Activated T-helper 2 cell treated with anti-CD3 and anti-CD28 coated beads, Interferon-gamma antibody, Interleukin-2, Interleukin-4, amounts not matched to agents 10 μg/mL and 5 μg/mL and 100 μg/mL, durations not matched to agents 14 hours and 24 hours and 36 hours (primary cell): ENCODE measurements around the gene ADCY6. TPM values are rescaled to one million over a fixed set of nuclear protein-coding genes. Genes with fewer than 3 reads are reported as not detected.

Experiments used
- DNase-seq: peaks from one replicate; pipeline ENCODE4 v3.0.0; 2021; ENCODE audit warnings: low spot score
- H3K27ac Mint-ChIP-seq: one replicate; pipeline ENCODE4 v1.8.0; 2021; ENCODE audit warnings: mixed read lengths
- H3K27me3 Mint-ChIP-seq: one replicate; pipeline ENCODE4 v1.8.0; 2021; ENCODE audit warnings: low read depth, mixed read lengths
- H3K36me3 Mint-ChIP-seq: one replicate; pipeline ENCODE4 v1.8.0; 2021; ENCODE audit warnings: low read depth, mixed read lengths
- H3K4me1 Mint-ChIP-seq: one replicate; pipeline ENCODE4 v1.8.0; 2021; ENCODE audit warnings: low read depth, mixed read lengths
- H3K4me3 Mint-ChIP-seq: one replicate; pipeline ENCODE4 v1.8.0; 2021; ENCODE audit warnings: low read depth, mild to moderate bottlenecking, moderate library complexity, mixed read lengths
- H3K9me3 Mint-ChIP-seq: one replicate; pipeline ENCODE4 v1.8.0; 2021; ENCODE audit warnings: mixed read lengths
- intact Hi-C: fragments of 100-400 bp; cut with micrococcal nuclease; formaldehyde crosslinking; loops from one replicate; pipeline ENCODE4 v1.15.1; 2023
- total RNA-seq: library from RNA; stranded (reverse); gene quantifications from 2 replicates; pipeline ENCODE4 v1.2.3, GENCODE V29; 2022

Gene ADCY6
- total RNA-seq = 0.39 and 0.55 TPM in 2 replicates

DNA sequence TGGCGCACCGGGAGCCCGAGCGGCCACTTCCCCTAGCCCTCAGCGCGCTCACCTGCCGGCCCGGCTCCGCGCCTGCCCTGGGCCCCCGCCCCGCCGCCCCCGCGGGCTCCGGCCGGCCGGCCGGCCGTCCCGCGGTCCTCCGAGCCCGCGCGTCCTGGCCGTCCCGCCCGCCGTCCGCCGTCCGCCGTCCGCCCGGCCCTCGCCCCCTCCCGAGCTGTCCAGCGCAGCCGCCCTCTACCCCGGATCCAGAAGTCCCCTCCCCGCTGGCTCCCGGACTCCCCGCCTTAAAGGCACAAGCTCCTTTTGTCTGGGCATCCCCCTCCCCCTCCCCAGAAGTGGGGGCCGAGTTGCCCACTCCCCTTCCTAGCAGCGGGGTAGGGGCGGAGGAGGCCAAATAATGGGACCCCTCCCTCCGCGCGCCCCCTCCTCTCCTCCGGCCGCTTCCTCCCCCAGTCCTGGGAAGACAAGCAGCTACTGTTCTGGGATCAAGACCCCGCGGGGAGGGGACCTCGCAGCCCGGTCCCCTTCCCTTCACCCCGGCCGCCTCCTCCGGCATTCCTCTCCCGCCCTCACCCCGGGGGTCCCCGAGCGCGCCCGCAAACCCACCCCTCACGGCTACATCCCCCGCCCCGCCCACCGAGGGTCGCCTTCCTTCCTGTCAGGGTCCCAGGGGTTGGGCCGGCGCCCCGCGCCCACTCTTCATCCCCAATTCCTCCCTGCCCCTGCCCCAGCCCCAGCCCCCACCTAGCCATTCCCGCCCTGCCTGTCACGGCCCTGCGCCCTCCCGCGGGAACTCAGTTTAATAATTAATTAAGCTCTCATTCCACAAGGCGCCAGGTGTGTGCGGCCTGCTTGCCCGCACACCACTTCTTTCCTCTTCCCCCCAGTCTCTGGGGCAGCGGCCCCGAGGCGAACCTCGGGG, at the start of gene ADCY6:
ADCY6 (minus strand) TSS at position 236 of the 922 bp plus-strand sequence. CDS start 5,655 bp downstream, outside the sequence.
- DNase-seq = no peak
- H3K9me3 Mint-ChIP-seq = no peaks in the 10 kb centered on the region
- H3K27ac Mint-ChIP-seq = no peak within 1 kb of the TSS
- peak within 1 kb of the TSS; percentile 72 for H3K4me3 Mint-ChIP-seq
- H3K27me3 Mint-ChIP-seq = peaks cover 51% of the 10 kb centered on the region
- peaks cover 2% of the 10 kb centered on the region for H3K4me1 Mint-ChIP-seq
- no peaks in the 10 kb centered on the region for H3K36me3 Mint-ChIP-seq
- intact Hi-C loops = no loop called here

DNA sequence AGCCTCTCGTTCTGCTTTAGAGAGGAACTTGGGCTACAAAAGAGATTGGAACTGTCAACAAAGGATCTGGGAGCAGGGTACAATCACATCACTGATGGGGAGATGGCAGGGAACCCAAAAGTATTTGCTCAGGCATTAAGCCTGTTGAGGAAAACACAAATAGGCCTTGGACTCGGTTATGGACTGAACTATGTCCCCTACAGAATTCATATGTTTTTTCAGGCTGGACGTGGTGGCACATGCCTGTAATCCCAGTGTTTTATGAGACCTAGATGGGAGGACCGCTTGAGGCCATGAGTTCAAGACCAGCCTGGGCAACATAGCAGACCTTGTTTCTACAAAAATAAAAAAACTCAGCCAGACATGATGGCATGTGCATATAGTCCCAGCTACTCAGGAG, 49.2 kb upstream of the ADCY6 start:
- H3K27me3 Mint-ChIP-seq = no peaks in the 10 kb centered on the region
- no peak for DNase-seq
- intact Hi-C loops = no loop called here
- no peaks in the 10 kb centered on the region for H3K9me3 Mint-ChIP-seq
- H3K36me3 Mint-ChIP-seq = peaks cover 64% of the 10 kb centered on the region
- peak overlapping the region; percentile 10 for H3K27ac Mint-ChIP-seq
- no peak overlapping the region for H3K4me3 Mint-ChIP-seq
- H3K4me1 Mint-ChIP-seq = no peaks in the 10 kb centered on the region

- Mint-ChIP-seq H3K27me3 (no peaks in the 10 kb centered on the region), H3K27ac (no peak overlapping the region), H3K4me3 (no peak overlapping the region), H3K4me1 (no peaks in the 10 kb centered on the region), H3K36me3 (peaks cover 79% of the 10 kb centered on the region), H3K9me3 (no peaks in the 10 kb centered on the region)
- intact Hi-C loops = no loop called here
- DNase-seq = no peak
Measured at GRCh38 chr12:48832321-48833060, 43.6 kb upstream of the ADCY6 start.

- Mint-ChIP-seq H3K9me3 (no peaks in the 10 kb centered on the region), H3K4me1 (no peaks in the 10 kb centered on the region), H3K27me3 (no peaks in the 10 kb centered on the region), H3K4me3 (no peak overlapping the region), H3K36me3 (peaks cover 67% of the 10 kb centered on the region), H3K27ac (no peak overlapping the region)
- no peak for DNase-seq
- intact Hi-C loops = no loop called here
Measured at GRCh38 chr12:48831257-48831656, 42.4 kb upstream of the ADCY6 start.

- Mint-ChIP-seq H3K27ac (no peak overlapping the region), H3K9me3 (no peaks in the 10 kb centered on the region), H3K4me1 (no peaks in the 10 kb centered on the region), H3K36me3 (peaks cover 53% of the 10 kb centered on the region), H3K4me3 (no peak overlapping the region), H3K27me3 (no peaks in the 10 kb centered on the region)
- intact Hi-C loops = no loop called here
- DNase-seq = no peak
Measured at GRCh38 chr12:48828841-48829575, 40.1 kb upstream of the ADCY6 start.

DNA sequence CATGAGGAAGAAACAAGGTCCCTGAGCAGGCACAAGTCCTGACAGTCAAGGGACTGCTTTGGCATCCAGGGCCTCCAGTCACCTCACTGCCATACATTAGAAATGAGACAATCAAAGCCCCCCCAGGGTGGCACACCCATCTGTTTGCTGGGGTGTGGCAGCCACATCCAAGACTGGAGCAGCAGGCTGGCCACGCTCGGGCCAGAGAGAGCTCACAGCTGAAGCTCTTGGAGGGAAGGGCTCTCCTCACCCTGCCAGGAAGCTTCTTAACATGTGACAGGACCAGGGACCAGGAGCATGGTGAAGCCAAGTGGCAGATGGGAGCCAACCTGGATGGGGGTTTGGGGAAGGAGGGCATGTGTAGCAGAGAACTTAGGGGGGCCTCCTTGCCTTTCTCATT, 39.4 kb upstream of the ADCY6 start:
- Mint-ChIP-seq H3K27me3 (no peaks in the 10 kb centered on the region), H3K27ac (no peak overlapping the region), H3K9me3 (no peaks in the 10 kb centered on the region), H3K4me1 (no peaks in the 10 kb centered on the region), H3K4me3 (no peak overlapping the region), H3K36me3 (peaks cover 48% of the 10 kb centered on the region)
- intact Hi-C loops = no loop called here
- DNase-seq = no peak

DNA sequence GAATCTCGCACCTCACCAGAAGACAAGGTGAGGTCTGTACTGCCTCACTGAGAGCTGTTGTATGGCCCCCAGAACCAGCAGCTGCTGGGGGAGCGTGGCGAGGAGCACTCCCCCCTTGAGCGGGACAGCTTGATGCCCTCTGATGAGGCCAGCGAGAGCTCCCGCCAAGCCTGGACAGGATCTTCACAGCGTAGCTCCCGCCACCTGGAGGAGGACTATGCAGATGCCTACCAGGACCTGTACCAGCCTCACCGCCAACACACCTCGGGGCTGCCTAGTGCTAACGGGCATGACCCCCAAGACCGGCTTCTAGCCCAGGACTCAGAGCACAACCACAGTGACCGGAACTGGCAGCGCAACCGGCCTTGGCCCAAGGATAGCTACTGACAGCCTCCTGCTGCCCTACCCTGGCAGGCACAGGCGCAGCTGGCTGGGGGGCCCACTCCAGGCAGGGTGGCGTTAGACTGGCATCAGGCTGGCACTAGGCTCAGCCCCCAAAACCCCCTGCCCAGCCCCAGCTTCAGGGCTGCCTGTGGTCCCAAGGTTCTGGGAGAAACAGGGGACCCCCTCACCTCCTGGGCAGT, 38.7 kb upstream of the ADCY6 start:
- H3K27me3 Mint-ChIP-seq = no peaks in the 10 kb centered on the region
- peaks cover 41% of the 10 kb centered on the region for H3K36me3 Mint-ChIP-seq
- intact Hi-C loops = no loop called here
- DNase-seq = no peak
- H3K27ac Mint-ChIP-seq = no peak overlapping the region
- H3K4me3 Mint-ChIP-seq = no peak overlapping the region
- H3K9me3 Mint-ChIP-seq = no peaks in the 10 kb centered on the region
- no peaks in the 10 kb centered on the region for H3K4me1 Mint-ChIP-seq

DNA sequence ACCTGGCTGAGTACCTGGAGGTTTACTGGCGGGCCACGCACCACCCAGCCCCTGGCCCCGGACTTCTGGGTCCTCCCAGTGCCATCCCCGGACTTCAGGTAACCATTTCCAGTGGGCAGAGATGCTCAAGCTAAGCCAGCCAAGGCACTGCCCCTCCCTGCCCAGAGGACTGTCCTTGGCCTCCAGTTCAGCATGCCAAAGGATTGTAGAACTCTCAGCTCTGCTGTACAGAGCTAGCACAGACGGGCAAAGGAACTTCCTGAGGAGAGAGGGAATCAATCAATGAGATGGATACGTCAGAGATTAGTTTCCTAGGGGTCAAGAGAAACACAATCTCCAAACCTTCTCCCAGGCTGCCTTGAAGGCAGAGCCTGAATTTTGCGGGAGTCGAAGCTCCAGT, 38.1 kb upstream of the ADCY6 start:
- no peaks in the 10 kb centered on the region for H3K9me3 Mint-ChIP-seq
- H3K36me3 Mint-ChIP-seq = peaks cover 35% of the 10 kb centered on the region
- no peak overlapping the region for H3K4me3 Mint-ChIP-seq
- H3K27me3 Mint-ChIP-seq = no peaks in the 10 kb centered on the region
- no peak overlapping the region for H3K27ac Mint-ChIP-seq
- intact Hi-C loops = no loop called here
- DNase-seq = no peak
- H3K4me1 Mint-ChIP-seq = no peaks in the 10 kb centered on the region

- no peaks in the 10 kb centered on the region for H3K4me1 Mint-ChIP-seq
- no peaks in the 10 kb centered on the region for H3K9me3 Mint-ChIP-seq
- no peaks in the 10 kb centered on the region for H3K27me3 Mint-ChIP-seq
- H3K4me3 Mint-ChIP-seq = no peak overlapping the region
- H3K36me3 Mint-ChIP-seq = peaks cover 31% of the 10 kb centered on the region
- H3K27ac Mint-ChIP-seq = no peak overlapping the region
- intact Hi-C loops = no loop called here
- no peak for DNase-seq
Measured at GRCh38 chr12:48826209-48826855, 37.4 kb upstream of the ADCY6 start.

DNA sequence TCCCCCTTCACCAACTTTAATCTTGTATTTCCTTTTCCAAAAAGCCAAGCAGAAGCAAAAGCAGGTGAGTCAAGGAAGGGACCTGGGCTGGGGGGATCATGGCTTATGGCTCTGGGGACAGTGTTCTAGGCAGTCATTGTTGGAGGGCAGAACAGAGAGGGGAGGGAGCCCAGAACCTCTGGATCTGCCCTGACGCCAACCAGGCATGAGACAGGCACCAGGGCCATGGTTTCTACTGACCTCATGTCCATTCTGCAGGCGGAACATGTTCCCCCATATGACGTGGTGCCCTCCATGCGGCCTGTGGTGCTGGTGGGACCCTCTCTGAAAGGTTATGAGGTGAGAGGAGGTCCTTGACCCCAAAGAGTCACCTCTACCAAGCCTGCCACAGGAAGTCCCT, 36.0 kb upstream of the ADCY6 start:
- H3K27ac Mint-ChIP-seq = no peak overlapping the region
- no peaks in the 10 kb centered on the region for H3K4me1 Mint-ChIP-seq
- no peaks in the 10 kb centered on the region for H3K9me3 Mint-ChIP-seq
- intact Hi-C loops = no loop called here
- DNase-seq = no peak
- H3K36me3 Mint-ChIP-seq = peaks cover 17% of the 10 kb centered on the region
- no peak overlapping the region for H3K4me3 Mint-ChIP-seq
- H3K27me3 Mint-ChIP-seq = peaks cover 5% of the 10 kb centered on the region

GRCh38 chr12:48824112-48824511, 35.2 kb upstream of the ADCY6 start:
- DNase-seq = no peak
- Mint-ChIP-seq H3K27me3 (peaks cover 8% of the 10 kb centered on the region), H3K27ac (no peak overlapping the region), H3K4me1 (peaks cover 1% of the 10 kb centered on the region), H3K9me3 (no peaks in the 10 kb centered on the region), H3K4me3 (no peak overlapping the region), H3K36me3 (peaks cover 10% of the 10 kb centered on the region)
- intact Hi-C loops = no loop called here

DNA sequence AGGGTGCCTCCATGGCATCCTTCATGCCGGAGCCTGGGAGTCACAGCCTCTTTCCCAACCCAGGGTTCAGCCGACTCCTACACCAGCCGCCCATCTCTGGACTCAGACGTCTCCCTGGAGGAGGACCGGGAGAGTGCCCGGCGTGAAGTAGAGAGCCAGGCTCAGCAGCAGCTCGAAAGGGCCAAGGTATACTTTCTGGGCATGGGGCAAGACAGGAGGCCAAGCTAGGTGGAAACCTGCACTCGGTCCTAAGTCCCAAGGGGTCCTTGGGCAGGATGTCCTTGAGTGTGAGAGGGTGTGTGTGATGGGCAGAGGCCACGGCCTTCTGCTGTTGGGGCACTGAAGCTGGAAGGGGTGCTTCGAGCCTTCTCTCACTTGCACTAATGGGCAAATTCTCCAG, 34.4 kb upstream of the ADCY6 start:
- peaks cover 12% of the 10 kb centered on the region for H3K27me3 Mint-ChIP-seq
- no peak overlapping the region for H3K27ac Mint-ChIP-seq
- H3K9me3 Mint-ChIP-seq = no peaks in the 10 kb centered on the region
- intact Hi-C loops = no loop called here
- H3K4me1 Mint-ChIP-seq = peaks cover 5% of the 10 kb centered on the region
- no peak for DNase-seq
- no peak overlapping the region for H3K4me3 Mint-ChIP-seq
- H3K36me3 Mint-ChIP-seq = peaks cover 2% of the 10 kb centered on the region
